GM19463 (cell line): ENCODE measurements around the gene SLTM.
"Not testable (repeated sequence)": the region's sequence is repeated elsewhere in the genome, so short reads cannot be mapped to it uniquely, and the experiment has no call there.

Source experiments
- ATAC-seq: cut with Tn5 transposase; IDR thresholded peaks from one replicate; pipeline ENCODE4 v1.9.1; 2021; ENCODE audit warnings: mild to moderate bottlenecking, moderate library complexity; ENCODE audit not compliant: unreplicated experiment

The SLTM gene

GRCh38 chr15:58877999-58878825 is 55.3 kb downstream of the SLTM start:
- ATAC-seq: no peak

GRCh38 chr15:58876306-58877106 is 57.0 kb downstream of the SLTM start:
- ATAC-seq: no peak

- ATAC-seq: no peak
Observed at GRCh38 chr15:58875343-58875742, 58.1 kb downstream of the SLTM start.

- no peak for ATAC-seq
Observed at GRCh38 chr15:58873267-58873666, 60.2 kb downstream of the SLTM start.

- ATAC-seq: no peak
Observed at GRCh38 chr15:58870451-58870850, 63.0 kb downstream of the SLTM start.

- ATAC-seq: no peak
Observed at GRCh38 chr15:58867926-58868325, 65.6 kb downstream of the SLTM start.

GRCh38 chr15:58865425-58865880 is 68.0 kb downstream of the SLTM start:
- no peak for ATAC-seq

- ATAC-seq: no peak
Observed at GRCh38 chr15:58864602-58865424, 68.7 kb downstream of the SLTM start.

GRCh38 chr15:58862326-58862725 is 71.2 kb downstream of the SLTM start:
- ATAC-seq: no peak

- ATAC-seq: not testable (repeated sequence)
Observed at GRCh38 chr15:58856621-58857020, 76.9 kb downstream of the SLTM start.

- ATAC-seq: no peak
Observed at GRCh38 chr15:58856086-58856485, 77.4 kb downstream of the SLTM start.

- ATAC-seq: no peak
Observed at GRCh38 chr15:58854593-58854992, 78.9 kb downstream of the SLTM start.

GRCh38 chr15:58852347-58852746 is 81.1 kb downstream of the SLTM start:
- ATAC-seq: no peak

GRCh38 chr15:58851205-58851604 is 82.3 kb downstream of the SLTM start:
- ATAC-seq: not testable (repeated sequence)

- no peak for ATAC-seq
Observed at GRCh38 chr15:58842713-58843396, 90.6 kb downstream of the SLTM start.

- no peak for ATAC-seq
Observed at GRCh38 chr15:58840048-58840447, 93.4 kb downstream of the SLTM start.

- no peak for ATAC-seq
Observed at GRCh38 chr15:58839485-58839884, 94.0 kb downstream of the SLTM start.

GRCh38 chr15:58833681-58834426 is 99.6 kb downstream of the SLTM start:
- not testable (repeated sequence) for ATAC-seq

GRCh38 chr15:58830556-58830955 is 102.9 kb downstream of the SLTM start:
- no peak for ATAC-seq
